ENCODE measurements around the gene FMNL2. TPM values are rescaled to one million over a fixed set of nuclear protein-coding genes. Genes with fewer than 3 reads are reported as not detected.

Gene FMNL2
- total and polyA plus RNA-seq, 4 donors: 1.5 to 9.3 (median 5.1) TPM

DNA sequence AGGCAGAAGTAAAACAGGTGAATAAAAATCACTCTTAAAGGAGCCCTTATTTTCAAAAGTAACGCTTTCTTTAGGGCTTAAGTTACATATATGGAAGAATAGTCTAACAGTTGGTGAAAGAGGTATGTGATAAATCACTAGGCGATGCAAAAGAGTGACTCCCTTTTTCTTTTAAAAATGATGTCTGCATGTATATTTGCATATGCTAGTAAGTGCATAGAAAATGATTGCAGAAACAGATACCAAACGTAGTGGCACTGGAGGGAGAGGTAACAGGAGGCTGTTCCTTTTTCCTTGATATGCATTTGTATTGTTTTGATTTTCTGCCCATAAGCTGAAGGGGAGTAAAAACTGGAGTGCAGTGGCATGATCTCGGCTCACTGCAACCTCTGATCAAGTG lies 224.0 kb downstream of the FMNL2 start:
- WGBS: 69% methylated on average over 4 of the region's 4 CpGs

More for the DNA sequence above, 224.0 kb downstream of the FMNL2 start:
- H3K9ac ChIP-seq (ENCODE audit: low read depth in 1 of 2, low read length in 2 of 2): no peak overlapping the region
- no peaks in the 10 kb centered on the region for H3K36me3 ChIP-seq (ENCODE audit: control insufficient read depth in 4 of 4, insufficient read depth in 3 of 4, low read depth in 1 of 4, low read length in 3 of 4)
- no peaks in the 10 kb centered on the region for H3K27me3 ChIP-seq (ENCODE audit: control insufficient read depth in 4 of 4, insufficient read depth in 4 of 4, low read length in 3 of 4)
- H3K9me3 ChIP-seq (ENCODE audit: control insufficient read depth in 4 of 4, low read length in 3 of 4): no peaks in the 10 kb centered on the region
- no peak for TF ChIP-seq SP1 (IDR thresholded peaks at IDR 0.05)
- TF ChIP-seq RXRA (IDR thresholded peaks at IDR 0.05): no peak
- no peak for TF ChIP-seq FOXA2 (IDR thresholded peaks at IDR 0.05)
- TF ChIP-seq, protein P1, sequence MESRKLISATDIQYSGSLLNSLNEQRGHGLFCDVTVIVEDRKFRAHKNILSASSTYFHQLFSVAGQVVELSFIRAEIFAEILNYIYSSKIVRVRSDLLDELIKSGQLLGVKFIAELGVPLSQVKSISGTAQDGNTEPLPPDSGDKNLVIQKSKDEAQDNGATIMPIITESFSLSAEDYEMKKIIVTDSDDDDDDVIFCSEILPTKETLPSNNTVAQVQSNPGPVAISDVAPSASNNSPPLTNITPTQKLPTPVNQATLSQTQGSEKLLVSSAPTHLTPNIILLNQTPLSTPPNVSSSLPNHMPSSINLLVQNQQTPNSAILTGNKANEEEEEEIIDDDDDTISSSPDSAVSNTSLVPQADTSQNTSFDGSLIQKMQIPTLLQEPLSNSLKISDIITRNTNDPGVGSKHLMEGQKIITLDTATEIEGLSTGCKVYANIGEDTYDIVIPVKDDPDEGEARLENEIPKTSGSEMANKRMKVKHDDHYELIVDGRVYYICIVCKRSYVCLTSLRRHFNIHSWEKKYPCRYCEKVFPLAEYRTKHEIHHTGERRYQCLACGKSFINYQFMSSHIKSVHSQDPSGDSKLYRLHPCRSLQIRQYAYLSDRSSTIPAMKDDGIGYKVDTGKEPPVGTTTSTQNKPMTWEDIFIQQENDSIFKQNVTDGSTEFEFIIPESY (IDR thresholded peaks at IDR 0.05): no peak
- no peak for TF ChIP-seq GABPA (IDR thresholded peaks at IDR 0.05 in 1 of 2, conservative IDR thresholded peaks at IDR 0.05 in 1 of 2)
- TF ChIP-seq FOXA1 (IDR thresholded peaks at IDR 0.05): no peak
- no peak for TF ChIP-seq TAF1 (conservative IDR thresholded peaks at IDR 0.05)
- no peak for TF ChIP-seq NR2F2 (IDR thresholded peaks at IDR 0.05)
- TF ChIP-seq EGR1 (IDR thresholded peaks at IDR 0.05; ENCODE audit: low read depth in 2 of 2): no peak
- no peak for TF ChIP-seq JUND (IDR thresholded peaks at IDR 0.05)
- TF ChIP-seq MAX (IDR thresholded peaks at IDR 0.05): no peak
- TF ChIP-seq HNF4A (conservative IDR thresholded peaks at IDR 0.05): no peak
- TF ChIP-seq REST (IDR thresholded peaks at IDR 0.05): no peak
- TF ChIP-seq, protein P2, sequence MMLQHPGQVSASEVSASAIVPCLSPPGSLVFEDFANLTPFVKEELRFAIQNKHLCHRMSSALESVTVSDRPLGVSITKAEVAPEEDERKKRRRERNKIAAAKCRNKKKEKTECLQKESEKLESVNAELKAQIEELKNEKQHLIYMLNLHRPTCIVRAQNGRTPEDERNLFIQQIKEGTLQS (IDR thresholded peaks at IDR 0.05): no peak
- no peak for TF ChIP-seq HNF4G (IDR thresholded peaks at IDR 0.05)
- TF ChIP-seq RAD21 (IDR thresholded peaks at IDR 0.05): no peak
- no peak for TF ChIP-seq YY1 (IDR thresholded peaks at IDR 0.05)
- TF ChIP-seq, protein P3, sequence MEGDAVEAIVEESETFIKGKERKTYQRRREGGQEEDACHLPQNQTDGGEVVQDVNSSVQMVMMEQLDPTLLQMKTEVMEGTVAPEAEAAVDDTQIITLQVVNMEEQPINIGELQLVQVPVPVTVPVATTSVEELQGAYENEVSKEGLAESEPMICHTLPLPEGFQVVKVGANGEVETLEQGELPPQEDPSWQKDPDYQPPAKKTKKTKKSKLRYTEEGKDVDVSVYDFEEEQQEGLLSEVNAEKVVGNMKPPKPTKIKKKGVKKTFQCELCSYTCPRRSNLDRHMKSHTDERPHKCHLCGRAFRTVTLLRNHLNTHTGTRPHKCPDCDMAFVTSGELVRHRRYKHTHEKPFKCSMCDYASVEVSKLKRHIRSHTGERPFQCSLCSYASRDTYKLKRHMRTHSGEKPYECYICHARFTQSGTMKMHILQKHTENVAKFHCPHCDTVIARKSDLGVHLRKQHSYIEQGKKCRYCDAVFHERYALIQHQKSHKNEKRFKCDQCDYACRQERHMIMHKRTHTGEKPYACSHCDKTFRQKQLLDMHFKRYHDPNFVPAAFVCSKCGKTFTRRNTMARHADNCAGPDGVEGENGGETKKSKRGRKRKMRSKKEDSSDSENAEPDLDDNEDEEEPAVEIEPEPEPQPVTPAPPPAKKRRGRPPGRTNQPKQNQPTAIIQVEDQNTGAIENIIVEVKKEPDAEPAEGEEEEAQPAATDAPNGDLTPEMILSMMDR (IDR thresholded peaks at IDR 0.05; ENCODE audit: low read depth, low read length, missing input control): no peak
- H3K4me3 ChIP-seq (ENCODE audit: low read depth in 1 of 3, low read length in 3 of 3): no peak overlapping the region
- no peaks in the 10 kb centered on the region for H3K4me1 ChIP-seq (ENCODE audit: control insufficient read depth in 4 of 4, insufficient read depth in 4 of 4, low read length in 3 of 4)
- DNase-seq (ENCODE audit: low spot score): no peak
- no peak overlapping the region for H3K27ac ChIP-seq (ENCODE audit: low read depth in 1 of 2, low read length in 2 of 2)
